AG08395 (cell line): ENCODE measurements around the gene CASP14.
"Not testable (repeated sequence)": the region's sequence is repeated elsewhere in the genome, so short reads cannot be mapped to it uniquely, and the experiment has no call there.

Source experiments
- DNase-seq: peaks from one replicate; pipeline ENCODE4 v3.0.0; 2012; ENCODE audit warnings: mixed read lengths, low spot score

The CASP14 gene

GRCh38 chr19:15048885-15049541 is at the start of gene CASP14:
CASP14 (plus strand) TSS chr19:15049480; CDS start chr19:15052252, 2,772 bp downstream.
- DNase-seq: no peak

GRCh38 chr19:15008308-15008707 is 41.0 kb upstream of the CASP14 start:
- no peak for DNase-seq

- no peak for DNase-seq
Measured at GRCh38 chr19:15010501-15011300, 38.6 kb upstream of the CASP14 start.

- no peak for DNase-seq
Measured at GRCh38 chr19:15014579-15014978, 34.7 kb upstream of the CASP14 start.

- no peak for DNase-seq
Measured at GRCh38 chr19:15015946-15016542, 33.2 kb upstream of the CASP14 start.

GRCh38 chr19:15018836-15019235 is 30.4 kb upstream of the CASP14 start:
- not testable (repeated sequence) for DNase-seq

GRCh38 chr19:15021286-15022007 is 27.8 kb upstream of the CASP14 start:
- no peak for DNase-seq

GRCh38 chr19:15022752-15023151 is 26.5 kb upstream of the CASP14 start:
- no peak for DNase-seq

GRCh38 chr19:15025217-15025616 is 24.1 kb upstream of the CASP14 start:
- DNase-seq: no peak

GRCh38 chr19:15028490-15028889 is 20.8 kb upstream of the CASP14 start:
- no peak for DNase-seq

GRCh38 chr19:15031675-15032074 is 17.6 kb upstream of the CASP14 start:
- DNase-seq: no peak

- DNase-seq: no peak
Measured at GRCh38 chr19:15035795-15036311, 13.4 kb upstream of the CASP14 start.

- DNase-seq: no peak
Measured at GRCh38 chr19:15037586-15037985, 11.7 kb upstream of the CASP14 start.

- no peak for DNase-seq
Measured at GRCh38 chr19:15038294-15038693, 11.0 kb upstream of the CASP14 start.

- no peak for DNase-seq
Measured at GRCh38 chr19:15042003-15042402, 7.3 kb upstream of the CASP14 start.

GRCh38 chr19:15042826-15043225 is 6.5 kb upstream of the CASP14 start:
- DNase-seq: no peak

GRCh38 chr19:15045506-15045905 is 3.8 kb upstream of the CASP14 start:
- no peak for DNase-seq

- no peak for DNase-seq
Measured at GRCh38 chr19:15047680-15048079, 1.6 kb upstream of the CASP14 start.

- DNase-seq: no peak
Measured at GRCh38 chr19:15048128-15048527, 1.2 kb upstream of the CASP14 start.

GRCh38 chr19:15050639-15051038 is 1.4 kb downstream of the CASP14 start:
- DNase-seq: no peak

- no peak for DNase-seq
Measured at GRCh38 chr19:15062036-15062435, 12.8 kb downstream of the CASP14 start.

GRCh38 chr19:15070386-15070785 is 21.1 kb downstream of the CASP14 start:
- DNase-seq: not testable (repeated sequence)
